Endothelial cell of umbilical vein (primary cell): ENCODE results near the gene GAL3ST3. TPM values are rescaled to one million over a fixed set of nuclear protein-coding genes. Genes with fewer than 3 reads are reported as not detected.

Experiments
- BruUV-seq: library from RNA; stranded (reverse); fragments of 400-500 nt; replicated peaks from 2 replicates; lab custom pipeline; 2021; lab: Mats Ljungman, UMichigan
- CTCF ChIA-PET: fragments of 300-600, 350-600 bp; sonication (Branson Sonifier 250); formaldehyde crosslinking; loops from one replicate; lab custom pipeline; 2021; ENCODE audit warnings: antibody characterized with exemption, inconsistent platforms; lab: Charles Lee
- POLR2A ChIA-PET: fragments of 300-600, 350-600 bp; sonication (Branson Sonifier 250); formaldehyde crosslinking; loops from one replicate; lab custom pipeline; 2021; ENCODE audit warnings: antibody characterized with exemption, inconsistent platforms; lab: Charles Lee
- DNase-seq: peaks from one replicate; pipeline ENCODE4 v3.0.0-alpha.2; 2011; ENCODE audit warnings: low read depth, low spot score
- FAIRE-seq: peaks from 2 replicates; lab custom pipeline; 2011; peaks lifted over from hg19 to GRCh38; lab: Jason Lieb, UNC
- H2AFZ ChIP-seq: 2 replicates; pipeline ENCODE4 v1.6.0; 2012; ENCODE audit warnings: low read depth, low read length, control low read depth, inconsistent platforms
- H3K27ac ChIP-seq: 2 replicates; pipeline ENCODE4 v1.5.1; 2011; ENCODE audit warnings: low read depth, mild to moderate bottlenecking, control low read depth, low read length, moderate library complexity; ENCODE audit not compliant: insufficient read depth
- H3K27me3 ChIP-seq, 2 experiments: 2 replicates each; pipeline versions ENCODE4 v1.6.0 to v1.6.1; 2011; ENCODE audit warnings: low read length in 2 of 2, mixed read lengths in 1 of 2; ENCODE audit not compliant: control insufficient read depth in 2 of 2, insufficient read depth in 2 of 2
- H3K36me3 ChIP-seq, 2 experiments: 2 replicates in 1 of 2; 3 replicates in 1 of 2; pipeline ENCODE4 v1.5.1; 2011; ENCODE audit warnings: low read length in 2 of 2, mild to moderate bottlenecking in 1 of 2, moderate library complexity in 1 of 2; ENCODE audit not compliant: control insufficient read depth in 2 of 2, insufficient read depth in 2 of 2; ENCODE audit errors: extremely low read depth in 1 of 2
- H3K4me1 ChIP-seq: 3 replicates; pipeline ENCODE4 v1.5.1; 2011; ENCODE audit warnings: mild to moderate bottlenecking, low read length; ENCODE audit not compliant: control insufficient read depth, insufficient read depth; ENCODE audit errors: extremely low read depth
- H3K4me2 ChIP-seq: 2 replicates; pipeline ENCODE4 v1.6.1; 2011; ENCODE audit warnings: low read length, control low read depth, mixed read lengths; ENCODE audit not compliant: insufficient read depth
- H3K4me3 ChIP-seq, 3 experiments: fragments of 200-600 bp in 1 of 3; sonication (generic), shearing (Covaris generic) in 1 of 3; replicated peaks in 1 of 3; 2 replicates each; pipeline ENCODE4 v1.5.1; 2011 to 2016; ENCODE audit warnings: control low read depth in 3 of 3, low read length in 3 of 3, mild to moderate bottlenecking in 2 of 3, inconsistent platforms in 1 of 3, low read depth in 1 of 3, moderate library complexity in 1 of 3; ENCODE audit not compliant: insufficient read depth in 1 of 3
- H3K79me2 ChIP-seq: 2 replicates; pipeline ENCODE4 v1.6.0; 2012; ENCODE audit warnings: low read length, inconsistent platforms; ENCODE audit not compliant: control insufficient read depth, insufficient read depth
- H3K9ac ChIP-seq: replicated peaks from 2 replicates; pipeline ENCODE3; 2011; ENCODE audit warnings: low read length, control low read depth; ENCODE audit not compliant: insufficient read depth; ENCODE audit errors: extremely low read depth
- H3K9me1 ChIP-seq: replicated peaks from 3 replicates; pipeline ENCODE4 v1.6.0; 2011; ENCODE audit warnings: mild to moderate bottlenecking, low read length; ENCODE audit not compliant: control insufficient read depth, insufficient read depth; ENCODE audit errors: extremely low read depth
- H3K9me3 ChIP-seq: replicated peaks from 2 replicates; pipeline ENCODE4 v1.5.1; 2012; ENCODE audit warnings: low read length, inconsistent platforms; ENCODE audit not compliant: control insufficient read depth, insufficient read depth
- H4K20me1 ChIP-seq: replicated peaks from 2 replicates; pipeline ENCODE3; 2011; ENCODE audit warnings: mild to moderate bottlenecking, low read length; ENCODE audit not compliant: control insufficient read depth, insufficient read depth; ENCODE audit errors: extremely low read depth
- CTCF ChIP-seq, 2 donors: IDR thresholded peaks; 1 replicate in 1 of 2; 2 replicates in 1 of 2; pipeline ENCODE4 v1.5.1; 2011; ENCODE audit warnings: low read length in 2 of 2, mild to moderate bottlenecking in 2 of 2, moderate library complexity in 2 of 2, control low read depth in 1 of 2, inconsistent platforms in 1 of 2, low read depth in 1 of 2; ENCODE audit not compliant: insufficient read depth in 1 of 2; ENCODE audit errors: extremely low read depth in 1 of 2
- EZH2 ChIP-seq: IDR thresholded peaks from 2 replicates; pipeline ENCODE4 v1.6.1; 2012; ENCODE audit warnings: borderline replicate concordance, low read depth, mild to moderate bottlenecking, moderate library complexity, low read length, inconsistent platforms; ENCODE audit not compliant: severe bottlenecking
- FOS ChIP-seq: IDR thresholded peaks from 2 replicates; pipeline ENCODE4 v1.6.1; 2011; ENCODE audit warnings: mild to moderate bottlenecking, low read length, moderate library complexity, borderline replicate concordance; ENCODE audit not compliant: insufficient read depth
- GATA2 ChIP-seq: IDR thresholded peaks from 2 replicates; pipeline ENCODE4 v1.7.0; 2011; ENCODE audit warnings: low read depth, mild to moderate bottlenecking, moderate library complexity, mixed read lengths, low read length; ENCODE audit not compliant: insufficient read length, insufficient read depth
- JUN ChIP-seq: IDR thresholded peaks from 2 replicates; pipeline ENCODE4 v1.6.1; 2011; ENCODE audit warnings: borderline replicate concordance, low read depth; ENCODE audit not compliant: insufficient read length, insufficient read depth
- MYC ChIP-seq: IDR thresholded peaks from one replicate; pipeline ENCODE4 v1.6.1; 2011; ENCODE audit warnings: mild to moderate bottlenecking, low read depth, low read length
- POLR2A ChIP-seq: IDR thresholded peaks from 2 replicates; pipeline ENCODE4 v1.6.1; 2012; ENCODE audit warnings: low read depth, mild to moderate bottlenecking, control low read depth, low read length
- POLR2AphosphoS5 ChIP-seq: IDR thresholded peaks from 2 replicates; pipeline ENCODE4 v1.6.1; 2012; ENCODE audit warnings: low read depth, mild to moderate bottlenecking, control low read depth, low read length, moderate library complexity; ENCODE audit not compliant: insufficient read depth
- dilution Hi-C: fragments of 300-500 bp; cut with MboI; formaldehyde crosslinking; loops from one replicate; pipeline ENCODE4 v1.15.0; 2019; ENCODE audit warnings: low sequenced_read_pairs; ENCODE audit not compliant: extremely low pct_ligation_motif_present
- intact Hi-C: fragments of 100-400 bp; cut with micrococcal nuclease; formaldehyde crosslinking; loops from one replicate; pipeline ENCODE4 v1.10.0; 2022
- polyA plus RNA-seq, 4 experiments: library from polyadenylated mRNA; depleted of rRNA in 3 of 4; stranded (reverse) in 3 of 4; unstranded in 1 of 4; fragments of >200 nt; gene quantifications; 2 replicates each; pipeline versions ENCODE4 v1.2.1 to v1.2.3, GENCODE V29; 2011 to 2012; ENCODE audit warnings: missing spikeins in 1 of 4
- total RNA-seq: library from RNA; stranded (reverse); gene quantifications from 2 replicates; pipeline ENCODE4 v1.2.3, GENCODE V29; 2021
- TF ChIP-seq, protein P1 (sequence below): IDR thresholded peaks from 2 replicates; pipeline ENCODE4 v1.6.1; 2011; ENCODE audit not compliant: insufficient read depth, insufficient read length

GAL3ST3 gene
- total and polyA plus RNA-seq, 2 donors (not counting 3 experiments of a cell fraction or from before 2014, with no cell fraction given) = 0.15 TPM; not detected in 1

- Histone ChIP-seq H3K4me1 (peaks cover 21% of the 10 kb centered on the region), H3K4me3 (no peak overlapping the region), H3K79me2 (no peaks in the 10 kb centered on the region), H3K4me2 (no peak overlapping the region), H3K27ac (no peak overlapping the region), H3K9me1 (no peaks in the 10 kb centered on the region), H3K36me3 (no peaks in the 10 kb centered on the region), H3K9ac (no peak overlapping the region), H3K9me3 (no peaks in the 10 kb centered on the region), H2AFZ (no peak overlapping the region), H3K27me3 (peaks cover 2% of the 10 kb centered on the region in 2 experiments), H4K20me1 (no peaks in the 10 kb centered on the region)
- FAIRE-seq (no peak), DNase-seq (no peak)
- POLR2A ChIA-PET = no interaction called here
- dilution Hi-C loops (no loop called here), intact Hi-C loops (no loop called here)
- no TSS peak for BruUV-seq
- CTCF ChIA-PET = interaction anchor here (0.7 to 3.2 kb wide), 3 partner anchors 8 to 54 kb away, joined by 3 to 16 read pairs (median 10); no protein-coding TSS in a partner anchor
- no peak for TF ChIP-seq CTCF (IDR thresholded peaks at IDR 0.05; ENCODE audit: extremely low read depth in 1 of 2, insufficient read depth in 1 of 2, low read depth in 1 of 2, low read length in 2 of 2)
These were observed 35.2 kb downstream of the GAL3ST3 start for GRCh38 chr11:66013762-66014100.

GRCh38 chr11:66012946-66013761, 35.8 kb downstream of the GAL3ST3 start:
- H3K4me2 ChIP-seq = no peak overlapping the region
- BruUV-seq = no TSS peak
- ChIA-PET POLR2A (no interaction called here), CTCF (interaction anchor here (0.9 to 3.2 kb wide), 3 partner anchors 9 to 32 kb away, joined by 3 to 16 read pairs (median 10); partner anchors contain the start of genes BANF1 and EIF1AD)
- H3K36me3 ChIP-seq = no peaks in the 10 kb centered on the region
- no peaks in the 10 kb centered on the region for H3K79me2 ChIP-seq
- peaks cover 2% of the 10 kb centered on the region in 2 experiments for H3K27me3 ChIP-seq
- peaks cover 21% of the 10 kb centered on the region for H3K4me1 ChIP-seq
- dilution Hi-C loops (no loop called here), intact Hi-C loops (no loop called here)
- no peak overlapping the region for H3K9ac ChIP-seq
- no peak overlapping the region for H3K4me3 ChIP-seq
- no peak overlapping the region for H3K27ac ChIP-seq
- TF ChIP-seq EZH2 (no peak), FOS (no peak), MYC (no peak), POLR2A (no peak), GATA2 (no peak), CTCF (IDR thresholded peaks at IDR 0.05; ENCODE audit: extremely low read depth in 1 of 2, insufficient read depth in 1 of 2, low read depth in 1 of 2, low read length in 2 of 2) (no peak), POLR2AphosphoS5 (no peak), JUN (no peak)
- TF ChIP-seq, protein P1, sequence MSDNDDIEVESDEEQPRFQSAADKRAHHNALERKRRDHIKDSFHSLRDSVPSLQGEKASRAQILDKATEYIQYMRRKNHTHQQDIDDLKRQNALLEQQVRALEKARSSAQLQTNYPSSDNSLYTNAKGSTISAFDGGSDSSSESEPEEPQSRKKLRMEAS = no peak
- FAIRE-seq (no peak), DNase-seq (no peak)
- no peaks in the 10 kb centered on the region for H3K9me1 ChIP-seq
- H4K20me1 ChIP-seq = no peaks in the 10 kb centered on the region
- no peaks in the 10 kb centered on the region for H3K9me3 ChIP-seq
- no peak overlapping the region for H2AFZ ChIP-seq
